Lung (tissue), 12 donors: ENCODE data around the gene GLRA1. TPM values are rescaled to one million over a fixed set of nuclear protein-coding genes. Genes with fewer than 3 reads are reported as not detected.
"Not testable (repeated sequence)": the region's sequence is repeated elsewhere in the genome, so short reads cannot be mapped to it uniquely, and the experiment has no call there.

ENCODE experiments used
- ATAC-seq: fragments of 200-7000 bp; cut with Tn5 transposase; one replicate; pipeline ENCODE4 v1.9.1; 2020; ENCODE audit warnings: moderate number of reproducible peaks; ENCODE audit not compliant: insufficient read depth, low FRiP score
- DNase-seq, 3 donors: peaks; one replicate each; pipeline ENCODE4 v3.0.0-alpha.2; 2013 to 2017
- H3K27ac ChIP-seq, 2 donors: one replicate each; pipeline ENCODE4 v1.5.1; 2013; ENCODE audit warnings: mild to moderate bottlenecking in 2 of 2, moderate library complexity in 2 of 2, control low read depth in 1 of 2, inconsistent platforms in 1 of 2, low read depth in 1 of 2, low read length in 1 of 2
- H3K27me3 ChIP-seq, 3 donors: one replicate each; pipeline ENCODE4 v1.5.1; 2013; ENCODE audit warnings: low read length in 2 of 3; ENCODE audit not compliant: control insufficient read depth in 3 of 3, insufficient read depth in 3 of 3
- H3K36me3 ChIP-seq, 4 donors: one replicate each; pipeline ENCODE4 v1.5.1; 2013; ENCODE audit warnings: low read length in 4 of 4, mild to moderate bottlenecking in 1 of 4, moderate library complexity in 1 of 4; ENCODE audit not compliant: control insufficient read depth in 4 of 4, insufficient read depth in 4 of 4
- H3K4me1 ChIP-seq, 5 donors: one replicate each; pipeline ENCODE4 v1.5.1; 2013; ENCODE audit warnings: low read length in 5 of 5, mild to moderate bottlenecking in 2 of 5, moderate library complexity in 1 of 5; ENCODE audit not compliant: control insufficient read depth in 5 of 5, insufficient read depth in 5 of 5
- H3K4me3 ChIP-seq: one replicate; pipeline ENCODE4 v1.5.1; 2013; ENCODE audit warnings: mild to moderate bottlenecking, control low read depth, moderate library complexity
- H3K9ac ChIP-seq, 2 donors: one replicate each; pipeline ENCODE4 v1.5.1; 2013; ENCODE audit warnings: low read length in 2 of 2, control low read depth in 1 of 2; ENCODE audit not compliant: insufficient read depth in 1 of 2
- H3K9me3 ChIP-seq, 4 donors: one replicate each; pipeline ENCODE4 v1.5.1; 2013; ENCODE audit warnings: low read length in 3 of 4, mild to moderate bottlenecking in 1 of 4, moderate library complexity in 1 of 4; ENCODE audit not compliant: control insufficient read depth in 4 of 4, insufficient read depth in 3 of 4
- CTCF ChIP-seq: IDR thresholded peaks from 2 replicates; pipeline ENCODE4 v1.5.1; 2012; ENCODE audit warnings: mild to moderate bottlenecking; ENCODE audit errors: control extremely low read depth, extremely low read depth
- WGBS, 2 donors: extraction: QIAGEN DNeasy Blood & Tissue Kit; methylation state at CpG; one replicate each; pipeline ENCODE4 v1.1.7; 2013; 5-methylcytosine and 5-hydroxymethylcytosine counted together
- polyA plus RNA-seq, 2 donors: library from polyadenylated mRNA; stranded (reverse); fragments of 200-250 nt; gene quantifications; one replicate each; pipeline ENCODE4 v1.2.1, GENCODE V29; 2013
- total RNA-seq, 2 donors: library from RNA; depleted of rRNA in 1 of 2; stranded (reverse); fragments of >200 nt in 1 of 2; gene quantifications; one replicate each; pipeline ENCODE4 v1.2.1, GENCODE V29; 2014 to 2021
- donor health status: control.
- donor health status: control.
- donor health status: Bipolar disorder and iron deficiency.
- donor health status: healthy.
- donor health status: DM: yes; HTN: yes; CAD: no.

GLRA1 gene
- total and polyA plus RNA-seq, 4 donors = not detected

GRCh38 chr5:151856861-151857260 is 67.8 kb downstream of the GLRA1 start:
- no peaks in the 10 kb centered on the region for H3K27me3 ChIP-seq
- H3K36me3 ChIP-seq = no peaks in the 10 kb centered on the region
- no peaks in the 10 kb centered on the region for H3K9me3 ChIP-seq
- WGBS, 2 donors = 91 to 92% methylated on average over 5 of the region's 5 CpGs
- H3K4me1 ChIP-seq = no peaks in the 10 kb centered on the region
- no peak overlapping the region for H3K27ac ChIP-seq
- no peak for TF ChIP-seq CTCF
- no peak for DNase-seq
- no peak overlapping the region for H3K4me3 ChIP-seq
- no peak for ATAC-seq
- no peak overlapping the region for H3K9ac ChIP-seq

GRCh38 chr5:151855701-151856100 is 69.0 kb downstream of the GLRA1 start:
- Histone ChIP-seq H3K27me3 (no peaks in the 10 kb centered on the region), H3K9ac (no peak overlapping the region), H3K4me1 (no peaks in the 10 kb centered on the region), H3K27ac (no peak overlapping the region), H3K4me3 (no peak overlapping the region), H3K9me3 (no peaks in the 10 kb centered on the region), H3K36me3 (no peaks in the 10 kb centered on the region)
- no peak for TF ChIP-seq CTCF
- DNase-seq (no peak), ATAC-seq (no peak)
- 92 to 94% methylated on average over 4 of the region's 4 CpGs for WGBS, 2 donors

- no peak overlapping the region for H3K9ac ChIP-seq
- peaks cover 0 to 3% (median 0%) of the 10 kb centered on the region in 4 donors for H3K9me3 ChIP-seq
- H3K4me3 ChIP-seq = no peak overlapping the region
- H3K36me3 ChIP-seq = no peaks in the 10 kb centered on the region
- no peaks in the 10 kb centered on the region for H3K27me3 ChIP-seq
- H3K4me1 ChIP-seq = no peaks in the 10 kb centered on the region
- DNase-seq (no peak), ATAC-seq (no peak)
- H3K27ac ChIP-seq = no peak overlapping the region
- TF ChIP-seq CTCF = no peak
- 45 to 76% methylated on average over 1 of the region's 1 CpG for WGBS, 2 donors
Measured at GRCh38 chr5:151847871-151848270, 76.8 kb downstream of the GLRA1 start.

GRCh38 chr5:151846765-151847164 is 77.9 kb downstream of the GLRA1 start:
- Histone ChIP-seq H3K27me3 (no peaks in the 10 kb centered on the region), H3K27ac (no peak overlapping the region), H3K4me3 (no peak overlapping the region), H3K9me3 (peaks cover 0 to 3% (median 0%) of the 10 kb centered on the region in 4 donors), H3K36me3 (no peaks in the 10 kb centered on the region), H3K9ac (no peak overlapping the region), H3K4me1 (no peaks in the 10 kb centered on the region)
- ATAC-seq (no peak), DNase-seq (no peak)
- no peak for TF ChIP-seq CTCF

GRCh38 chr5:151832843-151833242 is 91.8 kb downstream of the GLRA1 start:
- ATAC-seq, H3K27ac ChIP-seq, H3K4me3 ChIP-seq, DNase-seq, H3K4me1 ChIP-seq, H3K9ac ChIP-seq, H3K9me3 ChIP-seq, H3K27me3 ChIP-seq, H3K36me3 ChIP-seq: not testable (repeated sequence)
- 97 to 98% methylated on average over 4 of the region's 4 CpGs for WGBS, 2 donors
